Germinal center (tissue), 1 donor: ENCODE measurements around the gene PTCD2.
"Not testable (repeated sequence)": the region's sequence is repeated elsewhere in the genome, so short reads cannot be mapped to it uniquely, and the experiment has no call there.

Source experiments
- DNase-seq: peaks from one replicate; pipeline ENCODE4 v3.0.0; 2012; ENCODE audit warnings: mixed read lengths, low spot score

The PTCD2 gene

DNA sequence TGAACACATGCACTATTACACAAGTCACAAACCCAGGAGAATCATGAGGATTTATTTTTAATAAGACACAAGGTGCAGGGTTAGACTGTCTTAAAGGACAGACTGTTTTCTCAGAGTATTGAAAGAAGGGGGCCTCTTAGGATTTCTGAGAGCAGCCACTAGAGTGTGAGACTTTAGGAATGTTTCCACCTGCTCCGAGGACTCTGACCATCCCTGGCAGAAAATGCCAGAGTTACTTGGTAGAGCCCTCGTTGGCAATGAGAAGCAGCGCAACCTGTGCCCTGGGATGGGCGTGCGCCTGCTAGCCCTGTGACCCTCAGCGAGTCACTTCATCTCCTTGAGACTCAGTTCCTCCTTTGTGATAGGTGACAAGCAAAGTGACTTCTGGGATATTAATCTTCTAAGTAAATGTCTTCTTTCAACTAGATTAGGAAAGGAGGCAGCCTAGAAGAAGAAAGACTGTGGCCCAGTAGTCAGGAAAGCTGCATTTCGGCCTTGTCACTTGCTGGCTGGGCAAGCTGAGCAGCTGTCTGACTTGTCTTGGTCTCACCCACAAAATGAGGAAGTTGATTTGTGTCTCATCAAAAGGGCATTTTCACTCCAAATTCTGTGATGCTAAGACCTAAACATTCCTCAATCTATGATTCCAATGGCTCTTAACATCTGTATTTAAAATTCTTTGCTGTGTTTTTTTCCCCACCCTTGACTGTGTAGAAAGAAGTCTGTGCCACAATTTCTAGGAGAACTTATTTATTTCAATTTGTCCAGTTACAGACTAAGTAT is 60.5 kb downstream of the PTCD2 start:
- DNase-seq, result no peak

GRCh38 chr5:72383280-72383679 is 63.1 kb downstream of the PTCD2 start:
- DNase-seq, result no peak

- DNase-seq, result no peak
Observed at GRCh38 chr5:72383726-72384125, 63.6 kb downstream of the PTCD2 start.

GRCh38 chr5:72386639-72387038 is 66.5 kb downstream of the PTCD2 start:
- DNase-seq, result no peak

GRCh38 chr5:72387985-72388384 is 67.8 kb downstream of the PTCD2 start:
- DNase-seq, result no peak

DNA sequence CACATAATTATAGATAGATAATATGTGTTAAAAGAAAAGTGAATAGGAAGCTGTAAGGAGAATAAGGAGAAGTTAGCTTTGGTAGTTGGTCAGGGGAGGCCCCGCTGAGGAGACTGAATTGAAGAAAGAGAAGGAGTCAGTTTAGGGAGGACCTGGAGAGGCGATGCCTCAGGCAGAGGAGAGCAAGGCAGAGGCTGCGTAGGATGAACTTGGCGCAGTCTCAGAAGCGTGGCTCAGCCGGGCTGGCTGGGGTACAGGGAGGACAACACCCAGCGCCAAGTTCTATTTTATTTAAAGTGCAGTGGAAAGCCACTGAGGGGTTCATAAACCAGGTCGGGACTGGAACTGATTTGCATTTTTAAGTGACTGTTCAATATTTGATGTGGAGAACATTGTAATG is 68.5 kb downstream of the PTCD2 start:
- DNase-seq, result no peak

DNA sequence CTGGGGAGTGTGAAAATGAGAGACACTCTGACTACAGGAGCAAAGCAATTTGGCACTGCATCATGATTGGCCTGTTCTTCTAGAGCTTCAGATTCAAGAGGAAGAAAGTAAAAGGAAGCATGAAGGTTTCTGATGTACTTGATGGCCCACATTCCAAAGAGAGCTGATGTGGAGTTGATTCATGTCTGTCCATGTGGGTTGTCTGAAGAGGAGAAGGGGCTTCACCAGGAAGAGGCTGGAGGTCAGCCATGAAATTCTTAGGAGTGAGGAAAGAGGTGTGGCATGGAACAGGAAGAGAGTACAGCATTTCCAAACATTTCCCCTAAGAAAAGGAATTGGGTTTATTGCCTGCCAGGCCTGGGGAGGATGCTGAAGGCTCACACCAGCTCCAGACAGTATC is 70.7 kb downstream of the PTCD2 start:
- DNase-seq, result no peak

- DNase-seq, result no peak
Observed at GRCh38 chr5:72392326-72392733, 72.2 kb downstream of the PTCD2 start.

DNA sequence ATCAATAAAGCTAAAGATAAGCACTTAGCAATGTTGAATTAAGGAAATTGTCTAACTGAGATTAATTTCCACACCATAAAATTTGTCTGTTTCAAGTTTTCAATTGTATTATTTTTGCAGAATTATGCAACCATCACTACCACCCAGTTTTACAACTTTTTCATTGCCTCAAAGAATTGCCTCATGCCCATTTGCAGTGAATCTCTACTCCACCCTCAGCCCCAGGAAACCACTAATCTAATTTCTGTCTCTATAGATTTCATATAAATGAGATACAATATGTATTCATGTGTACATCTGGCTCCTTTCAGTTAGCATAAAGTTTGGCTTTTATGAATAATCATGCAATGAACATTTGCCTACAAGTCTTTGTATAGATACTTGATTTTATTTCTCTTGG is 72.9 kb downstream of the PTCD2 start:
- no peak for DNase-seq

- no peak for DNase-seq
Observed at GRCh38 chr5:72394688-72395087, 74.5 kb downstream of the PTCD2 start.

DNA sequence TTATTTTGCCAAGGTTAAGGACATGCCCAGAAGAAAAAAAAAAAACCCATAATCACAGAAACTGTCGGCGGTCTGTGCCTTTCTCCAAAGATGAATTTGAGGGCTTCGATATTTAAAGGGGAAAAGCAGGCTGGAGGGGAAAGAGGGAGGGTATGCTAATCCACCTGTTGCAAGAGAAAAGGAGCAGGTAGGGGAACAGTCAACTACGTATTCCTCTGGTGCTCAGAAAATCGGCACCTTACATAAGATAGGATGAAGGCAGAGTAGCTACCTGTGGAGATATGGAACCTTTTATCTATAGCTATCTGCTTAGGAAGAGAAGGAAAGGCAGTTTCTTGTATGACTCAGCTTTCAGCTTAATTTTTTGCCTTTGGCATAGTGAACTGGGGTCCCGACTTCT is 77.7 kb downstream of the PTCD2 start:
- DNase-seq, result no peak

DNA sequence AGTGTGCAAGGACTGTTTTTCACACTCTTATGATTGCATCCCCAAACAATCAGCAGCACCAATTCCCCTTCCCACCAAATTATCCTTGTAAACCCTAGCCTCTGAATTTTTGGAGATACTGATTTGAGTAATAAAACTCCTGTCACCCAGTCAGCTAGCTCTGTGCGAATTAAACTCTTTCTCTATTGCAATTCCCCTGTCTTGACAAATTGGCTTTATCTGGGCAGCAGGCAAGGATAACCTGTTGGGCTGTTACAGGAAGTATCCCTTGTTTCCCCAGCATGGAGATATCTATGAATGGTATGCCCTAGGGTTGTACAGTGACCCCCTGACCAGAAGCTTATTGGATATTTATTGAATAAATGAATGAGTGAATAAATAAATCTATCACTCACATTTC is 80.8 kb downstream of the PTCD2 start:
- DNase-seq, result no peak

DNA sequence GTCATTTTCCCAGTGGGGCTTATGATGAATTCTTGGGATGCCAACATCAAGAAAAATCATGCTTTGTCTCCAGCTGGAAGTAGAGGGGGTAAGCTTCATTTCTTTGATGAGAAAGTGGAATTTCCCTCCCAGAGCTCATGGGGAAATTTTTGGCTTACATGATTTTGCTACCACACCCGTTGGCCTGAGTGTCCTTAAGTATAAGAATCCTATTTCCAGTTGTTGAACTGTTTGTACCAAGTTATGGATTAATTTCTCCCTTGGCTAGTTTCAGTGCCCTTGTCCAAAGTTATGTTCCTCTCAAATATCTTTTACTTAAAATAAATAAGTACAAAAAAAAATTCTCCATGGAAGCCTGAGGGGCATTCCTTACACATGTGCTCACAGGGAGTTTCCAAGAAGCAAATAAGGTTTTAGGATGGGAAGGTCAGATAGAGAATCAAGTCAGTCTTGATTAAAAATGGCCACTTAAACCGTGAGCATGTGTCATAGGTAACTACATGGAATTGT is 82.3 kb downstream of the PTCD2 start:
- DNase-seq, result no peak

DNA sequence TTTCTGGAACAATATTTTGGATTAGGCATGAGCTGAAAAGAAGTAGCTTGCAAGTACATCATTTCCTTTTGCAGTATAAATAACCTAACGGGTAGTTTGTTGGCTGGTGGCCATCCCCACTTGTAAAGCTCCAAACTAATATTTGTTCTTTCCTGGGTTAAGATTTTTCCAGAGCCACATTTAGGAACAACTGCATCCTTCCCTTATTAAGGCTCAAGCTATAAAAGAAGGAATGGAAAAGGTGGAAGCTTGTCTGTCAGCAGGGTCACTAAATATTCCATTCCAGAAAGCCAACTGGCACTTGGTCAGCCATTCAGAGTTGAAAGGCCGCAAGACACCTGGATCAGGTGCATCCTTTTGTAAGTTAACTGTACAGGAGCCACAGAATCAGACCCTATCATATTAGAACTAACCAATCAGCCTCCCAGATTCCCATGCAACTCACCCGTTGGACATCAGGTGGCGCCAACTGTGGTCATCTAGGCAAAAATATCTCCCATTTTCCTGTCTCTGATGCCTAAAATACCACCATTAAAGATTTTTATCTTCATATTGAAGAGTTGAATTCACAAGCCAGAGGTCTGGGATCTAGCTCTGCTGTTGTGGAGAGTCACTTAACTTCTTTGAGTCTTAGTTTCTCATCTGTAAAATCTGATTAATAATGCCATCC is 82.9 kb downstream of the PTCD2 start:
- no peak for DNase-seq

DNA sequence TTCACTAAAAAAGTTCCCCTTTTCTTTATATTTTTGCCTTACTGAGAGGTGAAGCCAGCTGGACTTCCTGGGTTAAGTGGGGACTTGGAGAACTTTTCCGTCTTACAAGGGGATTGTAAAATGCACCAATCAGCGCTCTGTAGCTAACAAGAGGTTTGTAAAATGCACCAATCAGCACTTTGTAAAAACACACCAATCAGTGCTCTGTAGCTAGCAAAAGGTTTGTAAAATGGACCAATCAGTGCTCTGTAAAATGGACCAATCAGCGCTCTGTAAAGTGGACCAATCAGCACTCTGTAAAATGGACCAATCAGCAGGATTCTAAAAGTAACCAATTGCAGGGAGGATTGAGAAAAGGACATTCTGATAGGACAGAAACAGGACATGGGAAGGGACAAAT is 84.6 kb downstream of the PTCD2 start:
- not testable (repeated sequence) for DNase-seq

- DNase-seq, result no peak
Observed at GRCh38 chr5:72407078-72407477, 86.9 kb downstream of the PTCD2 start.

GRCh38 chr5:72407541-72407940 is 87.4 kb downstream of the PTCD2 start:
- no peak for DNase-seq

GRCh38 chr5:72408127-72408526 is 88.0 kb downstream of the PTCD2 start:
- DNase-seq, result no peak

DNA sequence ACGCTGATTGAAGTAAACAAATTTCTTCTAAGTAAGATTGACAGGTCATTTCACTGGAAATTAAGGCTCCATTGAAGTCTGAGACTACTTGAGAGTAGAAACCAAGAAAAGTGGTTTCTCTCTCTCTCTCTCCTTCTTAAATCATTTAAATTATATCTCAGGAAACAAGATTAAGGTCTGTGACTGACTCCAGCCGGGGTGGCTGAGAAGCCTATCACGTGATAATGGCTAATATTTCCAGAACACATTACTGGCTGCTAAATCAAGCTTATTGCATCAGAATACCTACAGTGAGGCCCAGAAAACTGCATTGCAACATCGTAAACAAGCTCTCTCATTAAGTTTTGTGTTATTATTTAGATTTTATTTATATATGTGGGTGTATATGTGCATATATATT is 88.4 kb downstream of the PTCD2 start:
- DNase-seq, result no peak

DNA sequence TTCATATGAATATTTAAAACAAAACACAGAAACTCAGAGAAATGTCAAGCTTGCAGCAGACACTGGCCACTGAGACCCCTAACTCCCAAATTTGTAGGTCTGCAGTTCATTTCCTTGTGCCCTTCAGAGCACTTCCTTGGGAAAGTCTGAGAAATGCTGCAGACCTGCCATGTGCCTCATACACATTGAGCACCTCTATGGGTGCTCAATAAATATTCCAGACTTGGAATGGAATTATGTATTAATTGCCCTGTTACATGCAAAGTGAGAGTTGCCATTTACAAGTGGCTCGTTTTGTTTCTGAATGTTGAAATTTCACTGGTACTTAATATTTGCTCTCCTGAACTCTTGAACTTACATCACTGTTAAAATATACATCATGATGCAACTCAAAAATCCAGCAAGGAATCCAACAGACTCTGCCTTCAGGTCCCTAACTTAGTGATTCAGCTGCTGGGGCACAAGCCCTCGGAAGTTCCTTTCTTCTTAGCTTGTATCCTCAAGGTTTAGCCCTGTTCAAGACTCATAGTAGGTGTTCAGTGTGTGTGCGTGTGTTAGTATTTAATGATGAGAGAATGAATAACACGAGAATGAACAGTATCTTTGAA is 90.6 kb downstream of the PTCD2 start:
- DNase-seq, result no peak

DNA sequence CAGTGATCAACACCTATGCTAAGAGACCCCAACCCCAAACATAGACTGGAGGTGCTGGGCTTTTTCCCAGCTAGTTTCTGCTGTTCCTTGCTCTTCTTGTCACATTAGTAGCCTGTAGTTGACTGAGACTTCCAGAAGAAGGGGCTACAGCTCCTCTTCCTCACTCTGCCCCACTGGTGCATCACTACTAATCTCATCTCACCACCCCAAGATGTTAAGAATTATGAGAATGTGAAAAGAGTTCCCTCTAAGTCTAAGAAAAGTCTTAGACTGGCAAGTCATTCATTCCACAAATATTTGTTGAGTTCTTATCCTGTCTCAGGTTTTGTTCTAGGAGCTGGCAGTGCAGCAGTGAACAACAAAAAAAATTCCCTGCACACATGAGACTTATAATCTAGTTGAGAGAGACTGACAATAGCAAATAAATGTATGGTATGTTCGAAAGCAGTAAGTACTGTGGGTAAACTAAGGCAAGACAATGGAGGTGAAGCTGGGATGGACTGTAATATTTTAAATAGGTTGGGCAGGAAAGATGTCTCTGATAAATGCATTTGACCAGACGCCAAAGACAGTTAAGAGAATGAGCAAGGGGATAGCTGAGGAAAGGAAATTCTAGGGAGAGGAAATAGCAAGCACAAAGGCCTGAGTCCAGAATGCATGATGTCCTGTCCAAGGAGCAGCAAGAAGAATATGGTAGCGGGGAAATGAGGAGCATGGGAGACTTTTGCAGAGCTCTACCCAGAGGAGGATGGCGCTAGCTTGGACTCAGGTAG is 92.3 kb downstream of the PTCD2 start:
- DNase-seq, result no peak

- no peak for DNase-seq
Observed at GRCh38 chr5:72415616-72416325, 95.6 kb downstream of the PTCD2 start.
